GM03348 (cell line): ENCODE measurements around the gene TMEM117.
A peak's percentile ranks its signal among the peaks of the same experiment; 100 is the strongest.
"Not testable (repeated sequence)": the region's sequence is repeated elsewhere in the genome, so short reads cannot be mapped to it uniquely, and the experiment has no call there.

Experiments used
- DNase-seq: peaks from one replicate; pipeline ENCODE4 v3.0.0; 2012; ENCODE audit warnings: low spot score

The TMEM117 gene

DNA sequence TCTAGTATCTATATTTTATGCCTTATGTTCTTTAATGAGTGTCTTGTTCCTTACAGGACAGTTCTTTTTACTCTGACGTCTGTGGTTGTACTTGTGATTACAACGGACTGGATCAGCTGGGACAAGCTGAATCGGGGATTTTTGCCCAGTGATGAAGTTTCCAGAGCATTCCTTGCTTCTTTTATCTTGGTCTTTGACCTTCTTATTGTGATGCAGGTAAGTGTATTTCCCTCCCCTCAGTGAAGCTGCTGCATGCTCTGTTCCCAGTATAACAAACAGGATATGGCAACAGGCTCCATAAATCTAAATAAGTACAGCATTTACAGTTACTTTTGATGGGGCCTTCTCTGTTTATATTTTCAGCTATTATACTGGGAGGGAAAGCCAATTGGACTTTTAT is 463.6 kb downstream of the TMEM117 start:
- no peak for DNase-seq

DNA sequence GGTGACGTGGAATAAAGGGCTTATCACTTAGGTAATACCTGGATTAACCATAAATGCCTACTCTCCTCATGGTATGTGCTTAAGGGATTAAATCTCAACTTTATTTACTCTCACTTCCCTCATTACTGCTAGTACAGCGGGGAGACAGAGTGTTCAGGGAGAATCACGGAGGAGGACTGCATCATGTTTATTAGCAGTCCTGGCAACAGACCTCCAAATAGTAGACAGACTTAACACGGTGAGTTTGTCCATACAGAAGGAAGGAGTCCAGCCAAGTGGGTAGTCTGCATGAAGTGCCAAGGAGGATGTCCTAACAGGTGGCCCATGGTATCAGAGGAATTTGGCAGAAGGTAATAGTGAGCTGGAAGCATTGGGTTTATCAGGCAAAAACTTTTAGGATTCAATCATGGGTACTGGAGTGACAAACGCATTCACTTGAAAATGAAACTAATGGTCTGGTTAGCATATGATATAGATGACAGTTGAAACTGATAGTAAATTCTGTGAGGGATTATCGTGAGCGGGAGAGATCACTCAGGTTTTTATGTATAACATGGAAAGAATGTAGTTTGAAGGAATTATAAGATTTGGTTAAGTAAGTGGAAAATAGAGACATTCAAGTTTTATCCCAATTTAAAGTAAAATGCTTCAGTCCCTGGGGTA is 471.8 kb downstream of the TMEM117 start:
- no peak for DNase-seq

DNA sequence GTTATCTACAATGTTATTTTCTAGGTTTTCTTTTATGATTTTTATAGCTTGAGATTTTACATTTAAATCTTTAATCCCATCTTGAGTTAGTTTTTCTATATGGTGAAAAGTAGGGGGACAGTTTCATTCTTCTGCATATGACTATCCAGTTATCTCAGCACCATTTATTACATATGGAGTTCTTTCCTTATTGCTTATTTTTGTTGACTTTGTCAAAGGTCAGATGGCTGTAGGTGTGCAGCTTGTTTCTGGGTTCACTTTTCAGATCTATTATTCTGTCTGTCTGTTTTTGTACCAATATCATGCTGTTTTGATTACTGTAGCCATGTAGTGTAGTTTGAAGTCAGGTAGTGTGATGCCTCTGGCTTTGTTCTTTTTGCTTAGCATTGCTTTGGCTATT is 477.3 kb downstream of the TMEM117 start:
- no peak for DNase-seq

DNA sequence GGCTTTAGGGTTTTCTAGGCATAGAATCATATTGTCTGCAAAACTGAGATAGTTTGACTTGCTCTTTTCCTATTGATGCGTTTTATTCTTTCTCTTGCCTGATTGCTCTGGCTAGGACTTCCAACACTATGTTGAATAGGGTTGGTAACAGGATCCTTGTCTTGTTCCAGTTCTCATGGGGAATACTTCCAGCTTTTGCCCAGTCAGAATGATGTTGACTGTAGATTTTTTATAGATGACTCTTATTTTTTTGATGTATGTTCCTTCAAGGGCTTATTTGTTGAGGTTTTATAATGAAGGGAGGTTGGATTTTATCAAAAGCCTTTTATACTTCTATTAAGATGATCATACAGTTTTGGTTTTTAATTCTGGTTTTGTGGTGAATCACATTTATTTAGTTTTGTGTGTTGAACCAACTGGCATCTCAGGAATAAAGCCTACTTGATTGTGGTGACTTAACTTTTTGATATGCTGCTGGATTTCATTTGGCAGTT is 478.2 kb downstream of the TMEM117 start:
- DNase-seq = no peak

DNA sequence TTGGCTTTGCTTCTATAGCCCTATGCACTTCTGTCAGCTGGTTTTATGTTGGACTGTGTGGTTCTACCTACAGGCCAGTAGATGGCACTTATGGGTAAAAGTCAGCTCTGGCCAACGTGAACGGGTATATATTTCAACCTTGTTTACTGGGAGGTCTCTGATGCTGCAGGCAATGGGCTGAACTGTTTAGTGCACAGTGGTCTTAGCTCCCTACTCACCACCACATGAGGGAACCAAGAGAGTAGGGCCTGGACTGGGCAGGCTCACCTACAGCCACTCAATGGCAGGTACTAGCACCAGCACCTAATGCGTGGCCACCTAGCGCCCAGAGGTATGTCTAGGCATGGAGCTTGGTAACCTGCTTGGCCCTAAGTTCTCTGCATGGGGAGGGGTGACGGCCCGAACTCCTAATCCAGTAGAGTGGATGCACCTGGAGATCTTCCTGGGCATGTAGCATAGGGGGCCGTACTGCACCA is 481.8 kb downstream of the TMEM117 start:
- peak; percentile 12 for DNase-seq

DNA sequence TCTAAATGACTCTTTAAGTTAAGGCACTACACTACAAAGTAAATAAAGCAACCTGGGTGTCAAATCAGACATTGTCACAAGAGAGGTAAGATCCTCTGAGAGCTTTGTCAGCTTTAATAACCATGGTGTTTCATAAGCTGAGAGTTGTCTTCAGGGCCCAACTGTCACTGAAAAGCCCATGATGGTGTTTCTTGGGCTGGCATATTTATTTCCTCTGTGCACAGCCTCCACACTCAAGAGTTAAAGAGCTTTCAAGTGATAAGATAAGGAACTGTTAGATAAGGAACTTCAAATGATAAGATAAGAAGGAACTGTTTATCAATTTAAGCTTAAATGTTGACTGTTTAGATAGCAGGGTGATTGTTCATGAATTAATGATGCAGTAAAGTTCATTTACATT is 495.4 kb downstream of the TMEM117 start:
- no peak for DNase-seq

DNA sequence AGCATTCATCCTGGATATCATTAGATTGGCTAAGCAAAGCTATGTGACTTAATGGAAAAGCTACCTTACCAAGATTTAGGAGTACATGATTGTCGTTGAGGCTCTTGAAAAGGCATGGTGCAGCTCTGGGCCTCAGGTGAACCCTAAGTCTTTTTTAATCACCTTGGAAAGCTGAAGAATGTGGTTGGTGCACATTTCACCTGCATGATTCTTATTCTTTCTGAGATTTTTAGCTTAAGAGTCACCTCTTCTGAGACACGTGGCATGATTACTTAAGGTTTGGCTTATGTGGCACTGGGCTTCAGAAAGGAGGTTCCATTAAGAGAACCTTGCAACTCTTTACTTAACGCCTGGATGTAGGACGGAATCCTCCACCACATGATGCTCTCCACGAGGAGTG is 498.5 kb downstream of the TMEM117 start:
- no peak for DNase-seq

DNA sequence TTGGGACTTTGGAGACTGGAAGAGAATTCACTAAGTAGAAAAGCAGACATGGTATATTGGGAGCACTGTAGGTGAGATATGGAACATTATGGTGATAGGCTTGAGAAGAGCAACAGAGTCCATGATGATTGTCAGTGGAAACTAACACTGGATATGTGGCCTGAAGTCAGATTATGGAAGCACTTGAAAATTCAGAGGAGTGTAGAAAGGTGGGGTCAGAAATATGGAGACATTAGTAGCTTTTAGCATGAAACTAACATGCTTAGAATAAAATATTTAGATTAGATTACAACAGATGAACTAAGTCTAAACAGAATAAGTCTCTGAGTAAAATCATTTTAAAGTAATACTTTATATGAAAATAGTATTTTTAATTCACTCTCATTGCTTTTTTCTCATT is 499.1 kb downstream of the TMEM117 start:
- DNase-seq = no peak

DNA sequence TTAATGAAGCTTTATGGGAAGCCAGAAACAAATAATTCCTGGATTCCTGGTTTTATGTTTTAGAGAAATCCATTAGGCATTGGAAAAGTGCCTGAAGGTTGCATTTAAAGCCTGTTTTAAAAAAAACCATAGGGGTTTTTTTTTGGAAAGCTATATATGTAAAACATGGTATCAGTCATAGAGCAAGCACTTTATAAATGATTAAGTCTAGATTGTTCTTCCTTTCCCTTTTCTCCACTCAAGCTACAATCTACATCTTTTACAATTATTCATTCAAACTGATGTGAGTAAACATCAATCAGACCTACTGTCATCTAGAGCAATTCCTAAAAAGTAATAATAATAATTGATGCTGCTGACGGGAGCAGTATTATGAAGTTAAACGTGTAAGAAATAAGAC is 500.7 kb downstream of the TMEM117 start:
- no peak for DNase-seq

DNA sequence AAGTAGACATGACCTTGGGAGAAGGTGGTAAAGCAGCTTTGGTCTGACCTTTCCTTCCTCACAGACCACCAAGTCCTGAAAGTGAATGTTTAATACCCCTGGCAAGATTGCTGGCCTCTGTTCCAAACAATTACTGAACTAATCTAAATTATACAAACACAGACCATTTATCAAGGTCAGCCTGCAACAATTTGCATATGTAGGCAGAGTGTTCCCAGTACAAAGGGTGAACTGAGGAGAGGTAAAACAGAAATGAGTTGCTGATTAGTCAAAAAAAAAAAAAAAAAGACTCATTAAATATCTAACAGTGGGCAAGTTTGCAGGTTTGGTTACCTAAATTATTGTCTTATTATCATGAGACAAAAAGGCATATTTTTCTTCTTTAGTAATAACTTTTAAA is 506.5 kb downstream of the TMEM117 start:
- DNase-seq = no peak

DNA sequence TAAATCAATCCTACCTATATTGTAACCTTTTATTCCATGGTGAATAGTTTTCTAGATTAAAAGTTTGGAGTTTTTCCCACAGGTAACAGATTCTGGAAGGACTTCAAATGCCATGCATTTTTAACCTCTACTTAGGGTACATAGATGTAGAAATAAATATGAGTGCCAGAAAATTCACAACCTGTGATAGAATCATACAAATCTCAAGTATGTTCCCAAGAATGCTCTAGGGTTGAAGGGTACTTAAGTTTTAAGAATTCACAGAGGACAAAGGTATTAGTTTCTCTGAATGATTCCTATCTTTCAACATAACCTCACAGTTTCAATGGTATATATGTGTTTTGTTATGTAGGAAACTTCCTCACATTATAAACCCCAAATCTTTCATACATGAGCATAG is 511.3 kb downstream of the TMEM117 start:
- no peak for DNase-seq

DNA sequence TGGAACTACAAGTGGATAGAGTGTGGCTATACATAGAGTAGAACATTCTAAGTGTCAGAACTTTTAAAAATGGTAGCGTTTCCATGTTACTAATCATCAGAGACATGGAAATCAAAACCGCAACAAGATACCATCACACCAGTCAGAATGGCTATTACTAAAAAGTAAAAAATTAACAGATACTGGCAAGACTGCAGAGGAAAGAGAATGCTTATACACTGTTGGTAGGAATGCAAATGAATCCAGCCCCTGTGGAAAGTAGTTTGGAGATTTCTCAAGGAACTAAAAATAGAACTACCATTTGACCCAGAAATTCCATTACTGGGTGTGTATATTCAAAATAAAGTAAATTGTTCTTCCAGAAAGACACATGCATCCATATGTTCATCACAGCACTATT is 521.6 kb downstream of the TMEM117 start:
- no peak for DNase-seq

DNA sequence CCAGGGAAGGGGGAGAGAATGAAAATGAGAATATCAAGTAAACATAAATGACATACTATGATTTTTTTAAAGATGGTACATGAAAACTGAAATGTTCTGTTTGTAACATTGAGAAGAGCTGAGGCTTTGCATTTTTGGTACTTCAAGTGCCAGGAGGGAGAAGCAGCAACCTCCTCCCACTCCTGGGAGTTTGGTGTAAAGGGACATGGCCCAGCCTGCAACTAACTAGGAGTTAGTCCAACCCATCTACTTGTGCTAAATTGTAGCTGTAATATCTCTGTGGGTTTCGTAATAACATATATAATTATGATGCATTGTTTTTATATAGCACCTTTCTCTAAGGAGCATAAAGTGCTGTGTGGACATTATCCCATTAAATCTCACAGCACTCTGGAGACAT is 522.8 kb downstream of the TMEM117 start:
- DNase-seq = no peak

DNA sequence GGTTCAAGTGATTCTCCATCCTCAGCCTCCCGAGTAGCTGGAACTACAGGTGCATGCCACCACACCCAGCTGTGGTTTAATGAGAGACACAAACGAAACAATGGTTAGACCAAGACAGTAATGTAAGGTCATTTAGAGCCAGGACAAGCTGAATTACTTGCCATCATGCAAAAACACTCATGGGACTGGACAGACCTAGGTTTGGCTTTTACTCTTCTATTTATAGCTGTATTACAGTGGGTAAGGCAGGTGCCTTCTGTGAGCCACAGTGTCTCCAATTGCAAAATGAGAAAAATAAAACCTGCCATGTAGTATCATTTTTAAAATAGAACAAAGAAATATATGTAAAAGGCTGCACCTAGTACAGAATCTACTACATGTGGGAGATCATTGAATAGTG is 527.1 kb downstream of the TMEM117 start:
- DNase-seq = no peak

DNA sequence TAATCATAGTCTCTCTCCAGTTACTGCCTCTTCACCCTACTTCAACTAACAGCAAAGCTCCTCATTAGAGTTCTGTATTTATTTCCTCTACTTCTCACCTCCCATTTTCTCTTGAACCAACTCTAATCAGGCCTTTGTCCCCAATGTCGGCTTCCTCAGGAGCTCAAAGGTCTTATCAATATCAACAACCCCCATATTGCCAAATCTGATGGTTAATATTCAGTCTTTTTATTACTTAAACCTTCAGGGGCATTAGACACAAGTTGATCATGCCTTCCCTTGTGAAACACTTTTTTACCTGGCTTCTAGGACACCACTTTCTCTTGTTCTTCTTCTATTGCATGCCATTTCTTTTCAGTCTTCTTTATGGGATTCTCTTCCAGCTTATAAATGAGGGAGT is 531.3 kb downstream of the TMEM117 start:
- DNase-seq = no peak

DNA sequence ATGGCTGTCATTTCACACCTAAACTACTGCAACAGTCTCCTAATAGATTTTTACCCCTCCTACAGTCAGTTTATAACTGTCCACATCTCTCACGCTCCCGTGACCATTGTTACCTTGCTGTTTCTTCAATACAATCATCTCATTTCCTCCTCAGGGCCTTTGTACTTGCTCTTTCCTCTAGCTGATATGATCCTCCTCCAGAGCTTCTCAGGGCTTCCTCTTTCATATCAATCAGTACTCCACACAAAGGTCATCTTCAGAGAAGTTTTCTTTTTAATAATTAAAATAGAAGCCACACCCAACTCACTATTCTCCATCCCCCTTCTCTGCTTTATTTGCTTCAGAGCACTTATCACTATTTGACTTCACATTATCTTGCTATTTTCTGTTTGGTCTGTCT is 532.0 kb downstream of the TMEM117 start:
- no peak for DNase-seq

DNA sequence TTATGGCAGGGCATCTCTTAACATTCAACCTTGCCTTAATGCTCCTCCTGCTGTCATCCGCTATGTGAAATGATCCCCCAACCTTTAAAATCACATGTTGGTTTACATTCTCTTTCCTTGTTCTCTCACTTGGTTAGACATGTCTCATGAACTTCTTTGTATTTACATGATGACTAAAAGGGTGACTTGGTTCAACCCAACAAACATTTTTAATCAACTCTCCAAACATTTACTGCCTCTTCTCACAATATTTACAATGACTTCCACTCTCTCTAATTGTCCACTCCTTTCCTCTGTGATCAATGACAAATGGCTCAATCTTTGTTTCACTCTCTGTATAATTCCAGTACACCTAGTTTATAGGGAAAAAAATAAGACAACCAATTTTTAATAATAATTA is 534.1 kb downstream of the TMEM117 start:
- no peak for DNase-seq

DNA sequence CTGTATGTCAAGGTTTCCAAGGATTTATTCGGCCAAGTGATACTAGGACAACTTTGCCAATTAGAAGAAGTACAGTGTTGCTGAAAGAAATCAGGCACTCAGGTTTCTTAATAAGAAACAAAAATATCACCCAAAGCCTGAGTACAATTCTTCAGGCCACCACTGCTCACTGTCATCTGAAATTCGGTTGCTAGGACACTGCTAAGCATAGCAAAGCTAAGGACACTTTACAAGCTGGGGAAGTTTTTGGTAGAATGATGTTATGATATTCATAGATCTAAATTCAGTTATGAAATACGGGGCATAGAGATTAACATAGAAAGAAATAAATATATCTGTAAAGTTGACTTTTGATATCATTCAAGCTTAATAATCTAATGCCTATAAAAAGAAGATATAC is 535.1 kb downstream of the TMEM117 start:
- DNase-seq = no peak

DNA sequence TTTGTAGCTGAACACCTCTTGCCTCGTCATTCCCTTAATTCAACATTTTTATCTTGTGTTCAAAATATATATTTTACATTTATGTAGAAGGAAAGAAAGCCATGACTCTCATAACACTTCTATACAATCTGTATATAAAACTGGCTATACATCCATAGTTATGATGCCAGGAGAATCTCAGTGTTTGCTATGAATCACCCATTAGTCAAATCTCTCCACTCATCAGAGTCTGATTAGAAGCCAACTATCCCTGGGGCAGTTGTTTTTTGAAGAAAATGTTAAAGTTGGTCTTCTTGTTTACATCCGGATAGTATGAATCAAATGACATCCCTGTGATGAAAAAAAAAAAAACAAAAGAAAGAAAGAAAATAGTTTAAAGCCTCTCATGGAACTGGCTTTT is 536.4 kb downstream of the TMEM117 start:
- DNase-seq = peak; percentile 3

DNA sequence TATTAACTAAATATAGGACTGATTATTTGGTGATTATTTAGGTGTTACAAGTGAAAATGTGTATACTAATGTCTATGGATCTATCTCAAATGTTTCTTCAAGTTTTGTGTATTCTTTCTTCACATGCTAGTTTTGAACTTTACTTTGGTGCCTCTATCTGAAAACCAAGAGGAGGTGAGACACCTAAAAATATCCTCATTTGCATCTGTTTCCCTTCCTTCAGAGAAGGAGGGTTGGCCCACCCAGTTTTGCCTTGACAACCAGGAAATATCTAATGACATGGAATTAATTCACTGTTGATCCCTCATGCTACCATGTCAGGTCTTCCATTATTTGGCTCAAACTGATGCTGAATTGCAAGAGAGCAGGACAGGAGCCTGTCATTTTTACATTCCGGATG is 539.8 kb downstream of the TMEM117 start:
- DNase-seq = no peak

DNA sequence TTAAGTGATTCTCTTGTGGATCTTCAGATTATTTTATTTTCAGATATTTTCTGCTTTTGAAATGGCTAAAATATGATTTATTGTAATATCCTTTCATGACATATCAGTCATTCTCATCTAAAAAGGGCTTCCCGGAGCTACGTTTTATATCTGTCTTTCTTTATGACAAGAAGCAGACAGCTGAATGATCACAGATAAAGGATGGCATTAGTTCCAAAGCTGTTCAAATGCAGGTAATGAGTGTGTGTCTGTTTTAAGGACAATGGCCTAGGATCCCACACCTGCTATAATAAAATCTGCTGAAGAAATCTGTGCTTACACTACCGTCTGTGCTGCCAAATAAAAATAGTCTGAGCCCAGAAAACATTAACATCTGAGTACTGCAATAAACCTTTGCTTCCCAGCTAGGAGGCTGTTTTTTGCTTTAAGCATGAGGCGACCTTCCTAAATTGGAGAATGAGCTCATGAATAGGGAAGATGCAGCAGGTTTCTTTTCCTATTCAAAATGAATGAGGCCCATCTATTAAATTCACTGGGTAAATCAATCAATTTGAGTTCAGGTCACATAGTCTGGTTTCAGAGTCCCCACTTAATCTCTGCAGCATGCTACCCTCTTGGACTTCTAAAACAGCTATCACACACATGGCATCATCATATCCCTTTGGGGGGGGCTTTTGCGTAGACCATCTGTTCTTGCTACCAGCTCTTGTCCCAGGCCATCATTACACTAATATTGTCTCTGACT is 541.7 kb downstream of the TMEM117 start:
- no peak for DNase-seq

DNA sequence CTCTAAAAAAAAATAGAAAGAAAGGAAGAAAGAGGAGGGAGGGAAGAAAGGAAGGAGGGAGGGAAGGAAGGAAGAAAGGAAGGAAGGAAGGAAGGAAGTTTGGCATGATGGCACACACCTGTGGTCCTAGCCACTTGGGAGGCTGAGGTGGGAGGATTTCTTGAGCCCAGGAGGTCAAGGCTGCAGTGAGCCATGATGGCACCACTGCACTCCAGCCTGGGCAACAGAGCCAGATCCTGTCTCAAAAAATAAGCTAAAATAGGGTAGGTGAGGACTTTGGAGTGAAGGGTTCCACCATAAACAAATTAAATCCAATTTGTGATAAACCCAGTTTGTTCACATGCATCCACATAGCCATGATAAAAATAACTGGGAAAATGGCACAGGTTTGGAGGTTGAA is 543.2 kb downstream of the TMEM117 start:
- DNase-seq = not testable (repeated sequence)

DNA sequence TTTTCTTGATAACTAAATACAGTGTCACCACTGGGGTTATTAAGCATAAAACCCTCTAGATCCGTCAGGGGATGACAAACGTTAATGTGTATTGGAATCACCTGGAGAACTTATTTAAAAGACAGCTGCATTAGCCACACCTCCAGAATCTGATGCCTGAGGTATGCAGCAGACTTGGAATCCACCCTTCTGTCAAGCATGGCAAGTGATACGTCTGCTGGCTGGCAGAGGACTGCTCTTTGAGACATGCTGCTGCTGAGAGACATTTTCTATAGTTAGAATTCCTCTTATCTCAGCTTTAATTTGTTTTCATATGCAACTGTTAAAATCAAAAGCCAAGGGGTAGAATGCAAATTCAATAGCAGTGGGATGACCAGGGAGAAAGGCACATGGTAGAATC is 544.0 kb downstream of the TMEM117 start:
- DNase-seq = no peak

DNA sequence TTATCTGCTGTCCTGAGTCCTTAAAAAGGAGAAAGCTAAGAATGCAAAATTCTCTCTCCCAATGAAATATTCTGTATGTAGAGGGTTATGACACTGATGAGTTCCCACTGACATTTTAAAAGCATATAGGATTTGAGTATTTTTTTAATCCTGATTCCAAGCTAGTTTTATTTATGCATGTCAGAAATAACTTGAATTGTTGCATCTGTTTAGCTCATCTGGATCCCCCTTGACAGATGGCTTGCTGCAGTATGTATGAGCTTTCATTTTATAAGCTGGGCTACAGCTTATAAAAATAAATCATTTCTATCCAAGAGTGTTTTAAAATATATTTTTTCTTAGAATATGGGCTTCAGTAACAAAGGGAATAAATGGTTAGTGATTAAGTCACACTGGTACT is 545.0 kb downstream of the TMEM117 start:
- no peak for DNase-seq
